Endothelial cell of umbilical vein (primary cell): ENCODE data around the gene FAM13C. TPM values are rescaled to one million over a fixed set of nuclear protein-coding genes. Genes with fewer than 3 reads are reported as not detected.

Experiments
- BruUV-seq: library from RNA; stranded (reverse); fragments of 400-500 nt; replicated peaks from 2 replicates; lab custom pipeline; 2021; lab: Mats Ljungman, UMichigan
- CTCF ChIA-PET: fragments of 300-600, 350-600 bp; sonication (Branson Sonifier 250); formaldehyde crosslinking; loops from one replicate; lab custom pipeline; 2021; ENCODE audit warnings: antibody characterized with exemption, inconsistent platforms; lab: Charles Lee
- POLR2A ChIA-PET: fragments of 300-600, 350-600 bp; sonication (Branson Sonifier 250); formaldehyde crosslinking; loops from one replicate; lab custom pipeline; 2021; ENCODE audit warnings: antibody characterized with exemption, inconsistent platforms; lab: Charles Lee
- DNase-seq: peaks from one replicate; pipeline ENCODE4 v3.0.0-alpha.2; 2011; ENCODE audit warnings: low read depth, low spot score
- FAIRE-seq: peaks from 2 replicates; lab custom pipeline; 2011; peaks lifted over from hg19 to GRCh38; lab: Jason Lieb, UNC
- H2AFZ ChIP-seq: 2 replicates; pipeline ENCODE4 v1.6.0; 2012; ENCODE audit warnings: low read depth, low read length, control low read depth, inconsistent platforms
- H3K27ac ChIP-seq: 2 replicates; pipeline ENCODE4 v1.5.1; 2011; ENCODE audit warnings: low read depth, mild to moderate bottlenecking, control low read depth, low read length, moderate library complexity; ENCODE audit not compliant: insufficient read depth
- H3K27me3 ChIP-seq, 2 experiments: 2 replicates each; pipeline versions ENCODE4 v1.6.0 to v1.6.1; 2011; ENCODE audit warnings: low read length in 2 of 2, mixed read lengths in 1 of 2; ENCODE audit not compliant: control insufficient read depth in 2 of 2, insufficient read depth in 2 of 2
- H3K36me3 ChIP-seq, 2 experiments: 2 replicates in 1 of 2; 3 replicates in 1 of 2; pipeline ENCODE4 v1.5.1; 2011; ENCODE audit warnings: low read length in 2 of 2, mild to moderate bottlenecking in 1 of 2, moderate library complexity in 1 of 2; ENCODE audit not compliant: control insufficient read depth in 2 of 2, insufficient read depth in 2 of 2; ENCODE audit errors: extremely low read depth in 1 of 2
- H3K4me1 ChIP-seq: 3 replicates; pipeline ENCODE4 v1.5.1; 2011; ENCODE audit warnings: mild to moderate bottlenecking, low read length; ENCODE audit not compliant: control insufficient read depth, insufficient read depth; ENCODE audit errors: extremely low read depth
- H3K4me2 ChIP-seq: 2 replicates; pipeline ENCODE4 v1.6.1; 2011; ENCODE audit warnings: low read length, control low read depth, mixed read lengths; ENCODE audit not compliant: insufficient read depth
- H3K4me3 ChIP-seq, 3 experiments: fragments of 200-600 bp in 1 of 3; sonication (generic), shearing (Covaris generic) in 1 of 3; replicated peaks in 1 of 3; 2 replicates each; pipeline ENCODE4 v1.5.1; 2011 to 2016; ENCODE audit warnings: control low read depth in 3 of 3, low read length in 3 of 3, mild to moderate bottlenecking in 2 of 3, inconsistent platforms in 1 of 3, low read depth in 1 of 3, moderate library complexity in 1 of 3; ENCODE audit not compliant: insufficient read depth in 1 of 3
- H3K79me2 ChIP-seq: 2 replicates; pipeline ENCODE4 v1.6.0; 2012; ENCODE audit warnings: low read length, inconsistent platforms; ENCODE audit not compliant: control insufficient read depth, insufficient read depth
- H3K9ac ChIP-seq: replicated peaks from 2 replicates; pipeline ENCODE3; 2011; ENCODE audit warnings: low read length, control low read depth; ENCODE audit not compliant: insufficient read depth; ENCODE audit errors: extremely low read depth
- H3K9me1 ChIP-seq: replicated peaks from 3 replicates; pipeline ENCODE4 v1.6.0; 2011; ENCODE audit warnings: mild to moderate bottlenecking, low read length; ENCODE audit not compliant: control insufficient read depth, insufficient read depth; ENCODE audit errors: extremely low read depth
- H3K9me3 ChIP-seq: replicated peaks from 2 replicates; pipeline ENCODE4 v1.5.1; 2012; ENCODE audit warnings: low read length, inconsistent platforms; ENCODE audit not compliant: control insufficient read depth, insufficient read depth
- H4K20me1 ChIP-seq: replicated peaks from 2 replicates; pipeline ENCODE3; 2011; ENCODE audit warnings: mild to moderate bottlenecking, low read length; ENCODE audit not compliant: control insufficient read depth, insufficient read depth; ENCODE audit errors: extremely low read depth
- EZH2 ChIP-seq: IDR thresholded peaks from 2 replicates; pipeline ENCODE4 v1.6.1; 2012; ENCODE audit warnings: borderline replicate concordance, low read depth, mild to moderate bottlenecking, moderate library complexity, low read length, inconsistent platforms; ENCODE audit not compliant: severe bottlenecking
- FOS ChIP-seq: IDR thresholded peaks from 2 replicates; pipeline ENCODE4 v1.6.1; 2011; ENCODE audit warnings: mild to moderate bottlenecking, low read length, moderate library complexity, borderline replicate concordance; ENCODE audit not compliant: insufficient read depth
- GATA2 ChIP-seq: IDR thresholded peaks from 2 replicates; pipeline ENCODE4 v1.7.0; 2011; ENCODE audit warnings: low read depth, mild to moderate bottlenecking, moderate library complexity, mixed read lengths, low read length; ENCODE audit not compliant: insufficient read length, insufficient read depth
- JUN ChIP-seq: IDR thresholded peaks from 2 replicates; pipeline ENCODE4 v1.6.1; 2011; ENCODE audit warnings: borderline replicate concordance, low read depth; ENCODE audit not compliant: insufficient read length, insufficient read depth
- MAX ChIP-seq: IDR thresholded peaks from 2 replicates; pipeline ENCODE4 v1.6.1; 2011; ENCODE audit not compliant: insufficient read depth, insufficient read length
- MYC ChIP-seq: IDR thresholded peaks from one replicate; pipeline ENCODE4 v1.6.1; 2011; ENCODE audit warnings: mild to moderate bottlenecking, low read depth, low read length
- POLR2A ChIP-seq: IDR thresholded peaks from 2 replicates; pipeline ENCODE4 v1.6.1; 2012; ENCODE audit warnings: low read depth, mild to moderate bottlenecking, control low read depth, low read length
- POLR2AphosphoS5 ChIP-seq: IDR thresholded peaks from 2 replicates; pipeline ENCODE4 v1.6.1; 2012; ENCODE audit warnings: low read depth, mild to moderate bottlenecking, control low read depth, low read length, moderate library complexity; ENCODE audit not compliant: insufficient read depth
- dilution Hi-C: fragments of 300-500 bp; cut with MboI; formaldehyde crosslinking; loops from one replicate; pipeline ENCODE4 v1.15.0; 2019; ENCODE audit warnings: low sequenced_read_pairs; ENCODE audit not compliant: extremely low pct_ligation_motif_present
- intact Hi-C: fragments of 100-400 bp; cut with micrococcal nuclease; formaldehyde crosslinking; loops from one replicate; pipeline ENCODE4 v1.10.0; 2022
- polyA plus RNA-seq, 4 experiments: library from polyadenylated mRNA; depleted of rRNA in 3 of 4; stranded (reverse) in 3 of 4; unstranded in 1 of 4; fragments of >200 nt; gene quantifications; 2 replicates each; pipeline versions ENCODE4 v1.2.1 to v1.2.3, GENCODE V29; 2011 to 2012; ENCODE audit warnings: missing spikeins in 1 of 4
- total RNA-seq: library from RNA; stranded (reverse); gene quantifications from 2 replicates; pipeline ENCODE4 v1.2.3, GENCODE V29; 2021
- TF ChIP-seq, protein P1 (sequence below), 2 donors: IDR thresholded peaks; 1 replicate in 1 of 2; 2 replicates in 1 of 2; pipeline ENCODE4 v1.5.1; 2011; ENCODE audit warnings: low read length in 2 of 2, mild to moderate bottlenecking in 2 of 2, moderate library complexity in 2 of 2, control low read depth in 1 of 2, inconsistent platforms in 1 of 2, low read depth in 1 of 2; ENCODE audit not compliant: insufficient read depth in 1 of 2; ENCODE audit errors: extremely low read depth in 1 of 2

Gene FAM13C
- total and polyA plus RNA-seq, 2 donors (not counting 3 experiments of a cell fraction or from before 2014, with no cell fraction given) = 0.03 TPM; not detected in 1

- FAIRE-seq (no peak), DNase-seq (no peak)
- H3K79me2 ChIP-seq = no peaks in the 10 kb centered on the region
- dilution Hi-C loops = no loop called here
- no TSS peak for BruUV-seq
- H3K27me3 ChIP-seq = no peaks in the 10 kb centered on the region
- TF ChIP-seq GATA2 (no peak), FOS (no peak), MAX (no peak), EZH2 (no peak), POLR2A (no peak), JUN (no peak), POLR2AphosphoS5 (no peak), MYC (no peak)
- TF ChIP-seq, protein P1, sequence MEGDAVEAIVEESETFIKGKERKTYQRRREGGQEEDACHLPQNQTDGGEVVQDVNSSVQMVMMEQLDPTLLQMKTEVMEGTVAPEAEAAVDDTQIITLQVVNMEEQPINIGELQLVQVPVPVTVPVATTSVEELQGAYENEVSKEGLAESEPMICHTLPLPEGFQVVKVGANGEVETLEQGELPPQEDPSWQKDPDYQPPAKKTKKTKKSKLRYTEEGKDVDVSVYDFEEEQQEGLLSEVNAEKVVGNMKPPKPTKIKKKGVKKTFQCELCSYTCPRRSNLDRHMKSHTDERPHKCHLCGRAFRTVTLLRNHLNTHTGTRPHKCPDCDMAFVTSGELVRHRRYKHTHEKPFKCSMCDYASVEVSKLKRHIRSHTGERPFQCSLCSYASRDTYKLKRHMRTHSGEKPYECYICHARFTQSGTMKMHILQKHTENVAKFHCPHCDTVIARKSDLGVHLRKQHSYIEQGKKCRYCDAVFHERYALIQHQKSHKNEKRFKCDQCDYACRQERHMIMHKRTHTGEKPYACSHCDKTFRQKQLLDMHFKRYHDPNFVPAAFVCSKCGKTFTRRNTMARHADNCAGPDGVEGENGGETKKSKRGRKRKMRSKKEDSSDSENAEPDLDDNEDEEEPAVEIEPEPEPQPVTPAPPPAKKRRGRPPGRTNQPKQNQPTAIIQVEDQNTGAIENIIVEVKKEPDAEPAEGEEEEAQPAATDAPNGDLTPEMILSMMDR (IDR thresholded peaks at IDR 0.05; ENCODE audit: extremely low read depth in 1 of 2, insufficient read depth in 1 of 2, low read depth in 1 of 2, low read length in 2 of 2) = no peak
- no peaks in the 10 kb centered on the region for H4K20me1 ChIP-seq
- H3K36me3 ChIP-seq = no peaks in the 10 kb centered on the region
- no peaks in the 10 kb centered on the region for H3K4me1 ChIP-seq
- no peak overlapping the region for H3K4me3 ChIP-seq
- H3K9ac ChIP-seq = no peak overlapping the region
- no peak overlapping the region for H2AFZ ChIP-seq
- no peak overlapping the region for H3K4me2 ChIP-seq
- CTCF ChIA-PET = interaction anchor here (1.1 kb wide), 1 partner anchor 8 kb away, joined by 4 read pairs; no protein-coding TSS in a partner anchor
- no peak overlapping the region for H3K27ac ChIP-seq
- no peaks in the 10 kb centered on the region for H3K9me3 ChIP-seq
- H3K9me1 ChIP-seq = no peaks in the 10 kb centered on the region
- POLR2A ChIA-PET = no interaction called here
- intact Hi-C loops = no loop called here
Measured at GRCh38 chr10:59300386-59300785, 62.0 kb downstream of the FAM13C start.
